Progenitor cell of endocrine pancreas (in vitro differentiated cells): ENCODE results near the gene CLEC5A. TPM values are rescaled to one million over a fixed set of nuclear protein-coding genes. Genes with fewer than 3 reads are reported as not detected.

Source experiments
- DNase-seq: peaks from one replicate; pipeline ENCODE4 v3.0.0; 2021; ENCODE audit warnings: low spot score; ENCODE audit not compliant: unreplicated experiment
- H3K27ac Mint-ChIP-seq: 2 replicates; pipeline ENCODE4 v1.8.0; 2021; ENCODE audit warnings: mild to moderate bottlenecking, moderate library complexity, mixed read lengths
- H3K27me3 Mint-ChIP-seq: 2 replicates; pipeline ENCODE4 v1.8.0; 2021; ENCODE audit warnings: mixed read lengths
- H3K36me3 Mint-ChIP-seq: 2 replicates; pipeline ENCODE4 v1.8.0; 2022; ENCODE audit warnings: mixed read lengths; ENCODE audit not compliant: insufficient read depth
- H3K4me1 Mint-ChIP-seq: 2 replicates; pipeline ENCODE4 v1.8.0; 2021; ENCODE audit warnings: low read depth, mixed read lengths
- H3K4me3 Mint-ChIP-seq: 2 replicates; pipeline ENCODE4 v1.8.0; 2021; ENCODE audit warnings: low read depth, mild to moderate bottlenecking, moderate library complexity, mixed read lengths
- H3K9me3 Mint-ChIP-seq: 2 replicates; pipeline ENCODE4 v1.8.0; 2021; ENCODE audit warnings: low read depth, mixed read lengths
- CTCF ChIP-seq: fragments of 200-600 bp; sonication (generic); IDR thresholded peaks from one replicate; pipeline ENCODE4 v1.5.0; 2021; ENCODE audit warnings: antibody characterized with exemption, mild to moderate bottlenecking; ENCODE audit not compliant: unreplicated experiment
- total RNA-seq: library from RNA; stranded (reverse); gene quantifications from 2 replicates; pipeline ENCODE4 v1.2.1, GENCODE V29; 2021

CLEC5A gene
- total RNA-seq, 1 donor from 2014 or later: not detected

DNA sequence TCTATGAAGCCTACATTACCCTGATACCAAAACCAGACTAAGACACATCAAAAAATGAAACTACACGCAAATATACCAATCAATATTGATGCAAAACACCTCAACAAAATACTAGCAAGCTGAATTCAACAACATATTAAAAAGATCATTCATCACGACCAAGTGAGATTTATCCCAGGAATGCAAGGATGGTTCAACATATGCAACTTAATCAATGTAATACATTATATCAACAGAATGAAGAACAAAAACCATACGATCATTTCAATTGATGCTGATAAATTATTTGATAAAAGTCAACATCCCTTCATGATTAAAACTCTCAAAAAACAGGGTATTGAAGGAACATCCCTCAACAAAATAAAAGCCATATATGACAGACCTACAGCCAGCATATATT is 5.7 kb downstream of the CLEC5A start:
- Mint-ChIP-seq H3K27ac (no peak overlapping the region), H3K4me3 (no peak overlapping the region), H3K4me1 (no peaks in the 10 kb centered on the region), H3K27me3 (no peaks in the 10 kb centered on the region), H3K36me3 (peaks cover 6% of the 10 kb centered on the region), H3K9me3 (peaks cover 27% of the 10 kb centered on the region)
- DNase-seq: no peak
- no peak for TF ChIP-seq CTCF

- Mint-ChIP-seq H3K9me3 (no peaks in the 10 kb centered on the region), H3K4me3 (no peak overlapping the region), H3K27ac (no peak overlapping the region), H3K4me1 (no peaks in the 10 kb centered on the region), H3K36me3 (no peaks in the 10 kb centered on the region), H3K27me3 (no peaks in the 10 kb centered on the region)
- no peak for DNase-seq
- TF ChIP-seq CTCF: no peak
These were observed 16.6 kb downstream of the CLEC5A start for GRCh38 chr7:141930211-141930610.

- Mint-ChIP-seq H3K4me1 (no peaks in the 10 kb centered on the region), H3K4me3 (no peak overlapping the region), H3K9me3 (no peaks in the 10 kb centered on the region), H3K27ac (no peak overlapping the region), H3K27me3 (no peaks in the 10 kb centered on the region), H3K36me3 (no peaks in the 10 kb centered on the region)
- TF ChIP-seq CTCF: no peak
- DNase-seq: no peak
These were observed 18.0 kb downstream of the CLEC5A start for GRCh38 chr7:141928845-141929195.

GRCh38 chr7:141928146-141928844 is 18.5 kb downstream of the CLEC5A start:
- no peaks in the 10 kb centered on the region for H3K27me3 Mint-ChIP-seq
- no peak for TF ChIP-seq CTCF
- H3K36me3 Mint-ChIP-seq: no peaks in the 10 kb centered on the region
- DNase-seq: no peak
- H3K4me3 Mint-ChIP-seq: no peak overlapping the region
- H3K4me1 Mint-ChIP-seq: no peaks in the 10 kb centered on the region
- no peak overlapping the region for H3K27ac Mint-ChIP-seq
- no peaks in the 10 kb centered on the region for H3K9me3 Mint-ChIP-seq

DNA sequence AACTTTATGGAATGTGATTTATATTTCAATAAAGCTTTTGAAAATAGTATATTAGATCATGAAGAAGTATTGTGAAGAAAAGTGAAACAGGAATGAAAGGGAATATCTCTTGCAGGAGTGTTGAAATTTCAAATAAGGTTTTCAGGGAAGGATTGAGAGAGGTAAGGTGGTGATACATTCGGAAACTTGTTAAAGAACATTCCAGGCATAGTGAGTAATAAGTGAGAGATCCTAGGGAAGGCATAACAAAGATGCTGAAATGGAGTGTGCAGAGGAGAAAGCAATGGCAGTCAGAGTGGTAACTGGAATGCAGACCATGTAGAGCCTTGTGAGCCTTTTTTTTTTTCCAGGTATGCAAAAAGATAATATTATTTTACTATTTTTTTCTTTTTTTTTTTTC is 26.5 kb downstream of the CLEC5A start:
- Mint-ChIP-seq H3K27me3 (no peaks in the 10 kb centered on the region), H3K36me3 (peaks cover 2% of the 10 kb centered on the region), H3K27ac (no peak overlapping the region), H3K4me3 (no peak overlapping the region), H3K4me1 (no peaks in the 10 kb centered on the region), H3K9me3 (peaks cover 4% of the 10 kb centered on the region)
- TF ChIP-seq CTCF: no peak
- no peak for DNase-seq
